Gastrocnemius medialis (tissue), 4 donors: ENCODE data around the gene GRIK3. TPM values are rescaled to one million over a fixed set of nuclear protein-coding genes. Genes with fewer than 3 reads are reported as not detected.

ENCODE experiments used
- ATAC-seq, 2 donors: fragments of 150-250 bp; one replicate each; pipeline ENCODE4 v1.9.1; 2016
- DNase-seq, 2 donors: peaks; one replicate each; pipeline ENCODE4 v3.0.0-alpha.2; 2019
- H3K27ac ChIP-seq, 4 donors: fragments of 200-600 bp; sonication (generic); 1 replicate in 1 of 4; 2 replicates in 3 of 4; pipeline ENCODE4 v1.5.1; 2016 to 2018; ENCODE audit warnings: mild to moderate bottlenecking in 2 of 4, moderate library complexity in 1 of 4
- H3K27me3 ChIP-seq, 3 donors: fragments of 200-600 bp; sonication (generic) in 2 of 3; 1 replicate in 1 of 3; 2 replicates in 2 of 3; pipeline versions ENCODE4 v1.5.1 to v1.6.0; 2016 to 2019; ENCODE audit warnings: mild to moderate bottlenecking in 1 of 3, moderate library complexity in 1 of 3
- H3K36me3 ChIP-seq, 2 donors: fragments of 200-600 bp; sonication (generic) in 1 of 2; one replicate each; pipeline ENCODE4 v1.5.1; 2017 to 2018
- H3K4me1 ChIP-seq, 2 donors: fragments of 200-600 bp; sonication (generic) in 1 of 2; one replicate each; pipeline ENCODE4 v1.5.1; 2016 to 2017; ENCODE audit warnings: mild to moderate bottlenecking in 2 of 2
- H3K4me3 ChIP-seq, 4 donors: fragments of 200-600 bp; sonication (generic) in 3 of 4; 1 replicate in 1 of 4; 2 replicates in 3 of 4; pipeline ENCODE4 v1.5.1; 2016 to 2019; ENCODE audit warnings: mild to moderate bottlenecking in 2 of 4
- H3K9me3 ChIP-seq, 3 donors: fragments of 200-600 bp; sonication (generic) in 2 of 3; 1 replicate in 1 of 3; 2 replicates in 2 of 3; pipeline ENCODE4 v1.5.1; 2016 to 2019
- POLR2A ChIP-seq, 2 donors: fragments of 450-650 bp; IDR thresholded peaks; one replicate each; pipeline ENCODE4 v1.6.1; 2017; ENCODE audit warnings: antibody characterized with exemption in 2 of 2, mild to moderate bottlenecking in 2 of 2, moderate library complexity in 2 of 2
- in situ Hi-C, 4 donors: fragments of 200-750 bp; cut with MboI; loops; one replicate each; pipeline versions ENCODE4 v1.15.0 to v1.8.0; 2017; ENCODE audit warnings: low sequenced_read_pairs in 4 of 4
- intact Hi-C: fragments of 100-400 bp; cut with DNase I; formaldehyde crosslinking; loops from one replicate; pipeline ENCODE4 v1.15.1; 2023; ENCODE audit warnings: low total_unique reads
- total RNA-seq, 4 donors: library from RNA; depleted of rRNA; stranded (reverse); fragments of >200 nt; gene quantifications; one replicate each; pipeline versions ENCODE4 v1.1.0 to v1.2.3, GENCODE V29; 2016
- TF ChIP-seq, protein P1 (sequence below), 5 experiments: fragments of 450-650 bp in 3 of 5; fragments of 200-600 bp in 2 of 5; sonication (generic) in 2 of 5; IDR thresholded peaks in 4 of 5; conservative IDR thresholded peaks in 1 of 5; 1 replicate in 4 of 5; 2 replicates in 1 of 5; pipeline ENCODE4 v1.5.1; 2016 to 2019; ENCODE audit warnings: antibody characterized with exemption in 5 of 5, mild to moderate bottlenecking in 3 of 5, moderate library complexity in 3 of 5

GRIK3 gene
- total RNA-seq, 4 donors from 2014 or later: 0.13 to 0.22 (median 0.13) TPM; not detected in 1

DNA sequence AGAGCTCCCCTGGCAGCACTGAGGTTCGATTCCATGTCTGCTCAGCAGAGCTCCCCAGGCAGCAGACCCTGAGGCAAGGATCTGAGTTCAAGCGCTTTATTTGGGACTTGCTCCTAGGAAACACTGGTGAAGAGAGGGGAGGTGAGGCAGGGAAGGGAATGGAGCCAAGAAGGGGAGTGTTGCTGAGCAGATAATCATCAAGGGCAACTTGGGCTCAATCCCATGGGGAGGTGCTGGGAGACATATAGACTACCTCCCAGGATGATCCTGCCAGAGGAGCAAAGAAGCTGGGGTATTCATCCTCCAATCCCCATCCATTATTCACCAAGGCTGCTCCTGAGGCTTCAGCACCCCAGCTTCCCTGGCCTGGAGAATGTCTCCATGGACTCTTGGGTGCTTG is 47.0 kb downstream of the GRIK3 start:
- no peak for DNase-seq
- no peaks in the 10 kb centered on the region for H3K4me1 ChIP-seq
- no peaks in the 10 kb centered on the region for H3K36me3 ChIP-seq
- ATAC-seq: no peak
- in situ Hi-C loops: no loop called here
- intact Hi-C loops: no loop called here
- no peaks in the 10 kb centered on the region for H3K9me3 ChIP-seq
- H3K4me3 ChIP-seq: no peak overlapping the region
- H3K27me3 ChIP-seq: no peaks in the 10 kb centered on the region
- no peak for TF ChIP-seq POLR2A (IDR thresholded peaks at IDR 0.05)
- TF ChIP-seq, protein P1, sequence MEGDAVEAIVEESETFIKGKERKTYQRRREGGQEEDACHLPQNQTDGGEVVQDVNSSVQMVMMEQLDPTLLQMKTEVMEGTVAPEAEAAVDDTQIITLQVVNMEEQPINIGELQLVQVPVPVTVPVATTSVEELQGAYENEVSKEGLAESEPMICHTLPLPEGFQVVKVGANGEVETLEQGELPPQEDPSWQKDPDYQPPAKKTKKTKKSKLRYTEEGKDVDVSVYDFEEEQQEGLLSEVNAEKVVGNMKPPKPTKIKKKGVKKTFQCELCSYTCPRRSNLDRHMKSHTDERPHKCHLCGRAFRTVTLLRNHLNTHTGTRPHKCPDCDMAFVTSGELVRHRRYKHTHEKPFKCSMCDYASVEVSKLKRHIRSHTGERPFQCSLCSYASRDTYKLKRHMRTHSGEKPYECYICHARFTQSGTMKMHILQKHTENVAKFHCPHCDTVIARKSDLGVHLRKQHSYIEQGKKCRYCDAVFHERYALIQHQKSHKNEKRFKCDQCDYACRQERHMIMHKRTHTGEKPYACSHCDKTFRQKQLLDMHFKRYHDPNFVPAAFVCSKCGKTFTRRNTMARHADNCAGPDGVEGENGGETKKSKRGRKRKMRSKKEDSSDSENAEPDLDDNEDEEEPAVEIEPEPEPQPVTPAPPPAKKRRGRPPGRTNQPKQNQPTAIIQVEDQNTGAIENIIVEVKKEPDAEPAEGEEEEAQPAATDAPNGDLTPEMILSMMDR (IDR thresholded peaks at IDR 0.05 in 4 of 5, conservative IDR thresholded peaks at IDR 0.05 in 1 of 5): no peak
- H3K27ac ChIP-seq: no peak overlapping the region

DNA sequence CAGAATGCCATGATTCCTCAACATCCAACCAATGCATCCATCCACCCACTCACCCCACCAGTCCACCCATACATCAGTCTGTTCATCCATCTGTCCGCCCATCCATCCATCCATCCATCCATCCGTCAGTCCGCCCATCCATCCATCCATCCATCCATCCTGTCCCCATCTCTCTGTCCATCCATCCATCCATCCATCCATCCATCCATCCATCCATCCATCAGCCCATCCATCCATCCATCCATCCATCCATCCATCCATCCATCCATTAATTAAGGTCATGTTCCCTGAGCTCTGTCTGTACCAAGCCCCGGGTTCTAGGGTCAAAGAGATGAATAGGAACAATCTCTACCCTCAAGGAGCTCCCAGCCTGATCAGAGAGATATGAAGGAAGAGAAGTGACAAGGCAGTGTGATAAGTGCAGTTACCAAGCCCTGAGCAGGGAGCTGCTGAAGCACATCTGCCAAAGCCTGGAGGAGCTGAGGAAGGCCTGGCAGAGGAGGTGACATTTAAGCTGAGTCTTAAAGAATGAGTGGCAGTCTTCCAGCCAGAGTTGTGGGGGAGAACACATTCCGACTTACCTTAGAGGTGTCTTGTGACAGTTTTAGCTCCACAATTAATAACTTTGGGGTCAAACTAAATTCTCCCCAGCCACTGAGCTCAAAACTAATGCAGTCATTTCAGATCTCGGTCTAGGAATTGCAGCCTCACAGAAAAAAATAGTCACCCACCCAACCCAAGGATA is 47.9 kb downstream of the GRIK3 start:
- no peaks in the 10 kb centered on the region for H3K36me3 ChIP-seq
- H3K4me1 ChIP-seq: no peaks in the 10 kb centered on the region
- ATAC-seq (no peak), DNase-seq (no peak)
- in situ Hi-C loops (no loop called here), intact Hi-C loops (no loop called here)
- H3K4me3 ChIP-seq: no peak overlapping the region
- no peak for TF ChIP-seq POLR2A (IDR thresholded peaks at IDR 0.05)
- H3K27ac ChIP-seq: no peak overlapping the region
- no peaks in the 10 kb centered on the region for H3K9me3 ChIP-seq
- peaks cover 0 to 3% (median 0%) of the 10 kb centered on the region in 3 donors for H3K27me3 ChIP-seq

DNA sequence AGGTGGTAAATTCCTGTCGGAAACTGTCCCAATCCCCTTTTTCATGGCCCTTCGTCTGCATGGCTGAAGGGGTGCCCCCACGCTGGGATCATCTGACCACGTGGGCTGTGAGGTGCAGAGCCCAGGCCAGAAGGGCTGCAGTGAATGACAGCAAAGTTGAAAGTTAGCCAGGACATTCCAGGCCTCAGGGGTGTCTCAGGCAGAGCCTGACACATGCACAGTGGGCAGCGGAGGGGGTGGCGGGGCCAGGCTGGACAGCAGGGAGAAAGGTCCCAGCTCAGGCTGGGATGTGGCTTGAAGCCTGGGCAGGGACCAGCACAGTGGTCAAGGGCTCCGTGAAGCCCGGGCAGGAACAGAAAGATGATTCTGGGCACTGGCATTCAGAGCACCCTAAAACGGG is 49.6 kb downstream of the GRIK3 start:
- ATAC-seq (no peak), DNase-seq (no peak)
- in situ Hi-C loops: no loop called here

DNA sequence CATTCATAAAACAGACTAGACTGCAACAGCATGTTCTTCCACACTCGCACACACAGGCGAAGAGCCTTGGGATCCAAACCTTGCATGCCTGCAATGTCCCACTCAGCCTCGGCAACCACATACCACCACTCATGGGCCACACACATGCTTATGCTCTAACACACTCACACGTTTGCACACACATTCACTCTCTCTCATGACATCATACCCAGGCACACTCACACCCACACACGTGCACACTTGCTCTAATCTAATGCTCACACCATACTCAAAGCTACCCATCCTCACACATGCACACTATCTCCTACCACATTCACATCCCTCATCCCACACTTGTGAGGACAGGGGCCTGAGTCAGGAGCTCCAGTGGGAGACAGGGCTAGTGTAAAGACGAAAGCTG is 50.3 kb downstream of the GRIK3 start:
- Histone ChIP-seq H3K36me3 (no peaks in the 10 kb centered on the region), H3K27me3 (peaks cover 0 to 17% (median 8%) of the 10 kb centered on the region in 3 donors), H3K4me3 (no peak overlapping the region), H3K4me1 (no peaks in the 10 kb centered on the region), H3K27ac (no peak overlapping the region), H3K9me3 (no peaks in the 10 kb centered on the region)
- no peak for TF ChIP-seq POLR2A (IDR thresholded peaks at IDR 0.05)
- TF ChIP-seq, protein P1 (IDR thresholded peaks at IDR 0.05 in 4 of 5, conservative IDR thresholded peaks at IDR 0.05 in 1 of 5): no peak
- no peak for ATAC-seq
- in situ Hi-C loops (no loop called here), intact Hi-C loops (no loop called here)
- DNase-seq: no peak

More for the DNA sequence above, 49.6 kb downstream of the GRIK3 start:
- no peak overlapping the region for H3K27ac ChIP-seq
- intact Hi-C loops: no loop called here
- TF ChIP-seq, protein P1 (IDR thresholded peaks at IDR 0.05 in 4 of 5, conservative IDR thresholded peaks at IDR 0.05 in 1 of 5): no peak
- no peak for TF ChIP-seq POLR2A (IDR thresholded peaks at IDR 0.05)
- no peaks in the 10 kb centered on the region for H3K9me3 ChIP-seq
- peaks cover 0 to 14% (median 8%) of the 10 kb centered on the region in 3 donors for H3K27me3 ChIP-seq
- no peaks in the 10 kb centered on the region for H3K36me3 ChIP-seq
- H3K4me1 ChIP-seq: no peaks in the 10 kb centered on the region
- H3K4me3 ChIP-seq: no peak overlapping the region

DNA sequence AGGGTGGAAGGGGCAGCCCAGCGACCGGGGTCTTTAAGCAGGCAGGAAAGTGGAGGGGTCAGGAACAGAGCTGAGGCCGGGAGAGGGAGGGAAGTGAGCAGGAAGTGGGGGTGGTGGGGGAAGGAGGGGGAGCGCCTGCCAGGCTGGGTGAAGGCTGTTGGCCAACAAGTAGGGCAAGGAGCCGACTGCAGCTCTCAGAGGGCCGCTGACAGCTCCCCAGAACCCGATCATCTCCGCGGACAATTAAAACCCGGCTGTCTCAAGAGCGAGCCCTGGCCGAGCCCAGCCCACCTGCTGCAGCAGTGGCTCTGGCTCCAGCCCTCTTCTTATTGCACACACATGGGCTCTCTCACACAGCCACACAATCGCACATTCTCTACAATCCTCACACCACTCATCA is 51.6 kb downstream of the GRIK3 start:
- in situ Hi-C loops: no loop called here
- Histone ChIP-seq H3K4me3 (no peak overlapping the region), H3K4me1 (no peaks in the 10 kb centered on the region), H3K36me3 (no peaks in the 10 kb centered on the region), H3K9me3 (no peaks in the 10 kb centered on the region), H3K27me3 (peaks cover 0 to 27% (median 15%) of the 10 kb centered on the region in 3 donors), H3K27ac (no peak overlapping the region)
- no peak for DNase-seq
- ATAC-seq: no peak
- intact Hi-C loops: no loop called here
- TF ChIP-seq POLR2A (IDR thresholded peaks at IDR 0.05): no peak
- TF ChIP-seq, protein P1 (IDR thresholded peaks at IDR 0.05 in 4 of 5, conservative IDR thresholded peaks at IDR 0.05 in 1 of 5): no peak
